ENCODE results near the gene LRCH4. TPM values are rescaled to one million over a fixed set of nuclear protein-coding genes. Genes with fewer than 3 reads are reported as not detected.
A peak's percentile ranks its signal among the peaks of the same experiment; 100 is the strongest.
"Not testable (repeated sequence)": the region's sequence is repeated elsewhere in the genome, so short reads cannot be mapped to it uniquely, and the experiment has no call there.

LRCH4 gene
- polyA plus RNA-seq, 2 of the 4 experiments (the other 2 are of a cell fraction) = 5.5 to 17.1 TPM

- ATAC-seq (peak in 1 of 2 experiments; percentile 49; a peak in 4 of 6 replicates), FAIRE-seq (no peak), DNase-seq (ENCODE audit: low read depth in 1 of 2, low spot score in 1 of 2) (no peak)
- POLR2A ChIA-PET = interaction anchor here (0.6 to 2.2 kb wide), 4 partner anchors 18 to 110 kb away, joined by 3 to 13 read pairs (median 6); partner anchors contain the start of genes FBXO24, LRCH4, NYAP1 and ZCWPW1
- CTCF ChIA-PET = interaction anchor here (1.2 to 19.2 kb wide), 3 partner anchors 22 to 319 kb away, joined by 4 to 316 read pairs (median 4); no protein-coding TSS in a partner anchor
- peaks cover 33% of the 10 kb centered on the region for H3K4me1 ChIP-seq
- TF ChIP-seq ZC3H11A (IDR thresholded peaks at IDR 0.05) = no peak
- no peak for TF ChIP-seq RFX5 (IDR thresholded peaks at IDR 0.05)
- no peak for TF ChIP-seq CEBPB (IDR thresholded peaks at IDR 0.05)
- no peak for TF ChIP-seq MAX (IDR thresholded peaks at IDR 0.05)
- no peak for TF ChIP-seq CBX2 (IDR thresholded peaks at IDR 0.05; ENCODE audit: borderline replicate concordance, low read depth)
- no peak for TF ChIP-seq EHF (CRISPR knock-in tag; IDR thresholded peaks at IDR 0.05)
- no peak for TF ChIP-seq REST (IDR thresholded peaks at IDR 0.05)
- no peak for TF ChIP-seq HEYL (CRISPR knock-in tag; IDR thresholded peaks at IDR 0.05)
- no peak for TF ChIP-seq PHF8 (IDR thresholded peaks at IDR 0.05; ENCODE audit: borderline replicate concordance, low read depth)
- TF ChIP-seq JUN (IDR thresholded peaks at IDR 0.05) = no peak
- H3K4me2 ChIP-seq = peak overlapping the region; percentile 100
- peak overlapping the region; percentile 45 for H3K4me3 ChIP-seq
- no peaks in the 10 kb centered on the region for H3K9me3 ChIP-seq
- 10% methylated on average over 8 of the region's 8 CpGs for WGBS (ENCODE audit: missing lambda C conversion rate)
- H3K27ac ChIP-seq = peak overlapping the region; percentile 60 to 76; a peak in 5 of 6 replicates
These were observed 47.6 kb downstream of the LRCH4 start for GRCh38 chr7:100538348-100538653.

- ATAC-seq; POLR2A ChIA-PET; FAIRE-seq; H3K27ac ChIP-seq; H3K9me3 ChIP-seq; DNase-seq (ENCODE audit: low read depth in 1 of 2, low spot score in 1 of 2); H3K4me2 ChIP-seq; H3K4me3 ChIP-seq: not testable (repeated sequence)
- WGBS (ENCODE audit: missing lambda C conversion rate) = 84% methylated on average over 2 of the region's 2 CpGs
- CTCF ChIA-PET = interaction anchor here (0.6 to 4.4 kb wide), 4 partner anchors 23 to 39 kb away, joined by 3 to 24 read pairs (median 13); no protein-coding TSS in a partner anchor
- peaks cover 20% of the 10 kb centered on the region for H3K4me1 ChIP-seq
These were observed 49.2 kb downstream of the LRCH4 start for GRCh38 chr7:100536695-100537094.

- peaks cover 15% of the 10 kb centered on the region for H3K4me1 ChIP-seq
- ChIA-PET POLR2A (interaction anchor here (1.2 kb wide), 1 partner anchor 50 kb away, joined by 3 read pairs; the partner anchor contains the start of genes FBXO24 and LRCH4), CTCF (interaction anchor here (0.7 to 4.4 kb wide), 4 partner anchors 23 to 62 kb away, joined by 3 to 24 read pairs (median 14); no protein-coding TSS in a partner anchor)
- WGBS (ENCODE audit: missing lambda C conversion rate) = 90% methylated on average over 9 of the region's 9 CpGs
- not testable (repeated sequence) for H3K4me2 ChIP-seq; H3K4me3 ChIP-seq; DNase-seq (ENCODE audit: low read depth in 1 of 2, low spot score in 1 of 2); ATAC-seq; H3K9me3 ChIP-seq; H3K27ac ChIP-seq; FAIRE-seq
These were observed 49.9 kb downstream of the LRCH4 start for GRCh38 chr7:100535982-100536381.

GRCh38 chr7:100532165-100533022, 53.5 kb downstream of the LRCH4 start:
- no peak overlapping the region for H3K4me2 ChIP-seq
- ATAC-seq = no peak
- FAIRE-seq = no peak
- H3K9me3 ChIP-seq = no peaks in the 10 kb centered on the region
- 86% methylated on average over 14 of the region's 14 CpGs for WGBS (ENCODE audit: missing lambda C conversion rate)
- no peaks in the 10 kb centered on the region for H3K4me1 ChIP-seq
- CTCF ChIA-PET = interaction anchor here (0.8 to 4.4 kb wide), 5 partner anchors 11 to 50 kb away, joined by 3 to 24 read pairs (median 5); no protein-coding TSS in a partner anchor
- POLR2A ChIA-PET = no interaction called here
- DNase-seq (ENCODE audit: low read depth in 1 of 2, low spot score in 1 of 2) = no peak
- no peak overlapping the region for H3K27ac ChIP-seq
- no peak overlapping the region for H3K4me3 ChIP-seq
- no peak for TF ChIP-seq CEBPB (IDR thresholded peaks at IDR 0.05)
- no peak for TF ChIP-seq EP300 (IDR thresholded peaks at IDR 0.05)
- TF ChIP-seq USF2 (IDR thresholded peaks at IDR 0.05) = no peak
- TF ChIP-seq REST (IDR thresholded peaks at IDR 0.05) = no peak
- TF ChIP-seq MYC (IDR thresholded peaks at IDR 0.05; ENCODE audit: borderline replicate concordance, low read length) = no peak
- no peak for TF ChIP-seq RCOR1 (IDR thresholded peaks at IDR 0.05; ENCODE audit: low read depth, low read length)
- no peak for TF ChIP-seq EHMT2 (IDR thresholded peaks at IDR 0.05; ENCODE audit: low read depth)
- TF ChIP-seq POLR2A (IDR thresholded peaks at IDR 0.05; ENCODE audit: low read length) = no peak
- TF ChIP-seq RAD21 (conservative IDR thresholded peaks at IDR 0.05 in 1 of 2, IDR thresholded peaks at IDR 0.05 in 1 of 2) = no peak

All from A549 (cell line).